Keratinocyte (primary cell): Measurements from ENCODE around the gene SAMD8. TPM values are rescaled to one million over a fixed set of nuclear protein-coding genes. Genes with fewer than 3 reads are reported as not detected.

ENCODE experiments used
- DNase-seq: peaks from one replicate; pipeline ENCODE4 v3.0.0-alpha.2; 2011; ENCODE audit warnings: low read depth, missing footprints, low spot score
- FAIRE-seq: peaks from 2 replicates; lab custom pipeline; 2011; peaks lifted over from hg19 to GRCh38; lab: Jason Lieb, UNC
- H2AFZ ChIP-seq: 2 replicates; pipeline ENCODE4 v1.6.0; 2012; ENCODE audit warnings: low read length, control low read depth, inconsistent platforms; ENCODE audit not compliant: control insufficient read depth
- H3K27ac ChIP-seq: 2 replicates; pipeline ENCODE4 v1.5.1; 2011; ENCODE audit warnings: low read length; ENCODE audit not compliant: control insufficient read depth, insufficient read depth
- H3K27me3 ChIP-seq: 3 replicates; pipeline ENCODE4 v1.6.0; 2011; ENCODE audit warnings: low read length; ENCODE audit not compliant: control insufficient read depth, insufficient read depth; ENCODE audit errors: extremely low read depth
- H3K36me3 ChIP-seq, 2 experiments: 2 replicates in 1 of 2; 3 replicates in 1 of 2; pipeline ENCODE4 v1.5.1; 2011; ENCODE audit warnings: low read length in 2 of 2, mild to moderate bottlenecking in 1 of 2; ENCODE audit not compliant: control insufficient read depth in 2 of 2, insufficient read depth in 2 of 2; ENCODE audit errors: extremely low read depth in 1 of 2
- H3K4me1 ChIP-seq: 3 replicates; pipeline ENCODE4 v1.5.1; 2011; ENCODE audit warnings: low read length; ENCODE audit not compliant: control insufficient read depth, insufficient read depth; ENCODE audit errors: extremely low read depth
- H3K4me2 ChIP-seq: 3 replicates; pipeline ENCODE4 v1.6.0; 2011; ENCODE audit warnings: low read depth, low read length; ENCODE audit not compliant: control insufficient read depth, insufficient read depth; ENCODE audit errors: extremely low read depth
- H3K4me3 ChIP-seq, 3 experiments: fragments of 200-600 bp in 1 of 3; sonication (generic) in 1 of 3; 2 replicates in 2 of 3; 3 replicates in 1 of 3; pipeline ENCODE4 v1.5.1; 2011 to 2016; ENCODE audit warnings: low read length in 3 of 3, mild to moderate bottlenecking in 3 of 3, control low read depth in 2 of 3, inconsistent platforms in 1 of 3, low read depth in 1 of 3, mixed read lengths in 1 of 3, mixed run types in 1 of 3, moderate library complexity in 1 of 3; ENCODE audit not compliant: control insufficient read depth in 2 of 3, insufficient read depth in 2 of 3; ENCODE audit errors: extremely low read depth in 1 of 3
- H3K79me2 ChIP-seq: 2 replicates; pipeline ENCODE4 v1.6.0; 2012; ENCODE audit warnings: low read length; ENCODE audit not compliant: control insufficient read depth, insufficient read depth
- H3K9ac ChIP-seq: 3 replicates; pipeline ENCODE4 v1.6.0; 2011; ENCODE audit warnings: low read length; ENCODE audit not compliant: control insufficient read depth, insufficient read depth; ENCODE audit errors: extremely low read depth
- H3K9me1 ChIP-seq: 3 replicates; pipeline ENCODE4 v1.6.0; 2011; ENCODE audit warnings: low read length; ENCODE audit not compliant: control insufficient read depth, insufficient read depth; ENCODE audit errors: extremely low read depth
- H3K9me3 ChIP-seq: 2 replicates; pipeline ENCODE4 v1.5.1; 2012; ENCODE audit warnings: low read depth, low read length; ENCODE audit not compliant: control insufficient read depth
- H4K20me1 ChIP-seq: 3 replicates; pipeline ENCODE4 v1.6.0; 2011; ENCODE audit warnings: low read length; ENCODE audit not compliant: control insufficient read depth, insufficient read depth; ENCODE audit errors: extremely low read depth
- EZH2 ChIP-seq: IDR thresholded peaks from one replicate; pipeline ENCODE4 v1.6.1; 2012; ENCODE audit warnings: inconsistent platforms, mild to moderate bottlenecking, low read length, moderate library complexity
- dilution Hi-C: fragments of 300-500 bp; cut with MboI; formaldehyde crosslinking; loops from one replicate; pipeline ENCODE4 v1.7.0; 2020; ENCODE audit warnings: low sequenced_read_pairs; ENCODE audit not compliant: extremely low pct_ligation_motif_present
- polyA plus RNA-seq, 5 experiments: library from polyadenylated mRNA; depleted of rRNA in 3 of 5; stranded (reverse) in 3 of 5; stranded (forward) in 1 of 5; unstranded in 1 of 5; fragments of >200 nt; gene quantifications; 1 replicate in 1 of 5; 2 replicates in 3 of 5; 3 replicates in 1 of 5; pipeline versions ENCODE4 v1.2.1 to v1.2.3, GENCODE V29; 2011 to 2012; ENCODE audit warnings: missing spikeins in 2 of 5, low read depth in 1 of 5, low replicate concordance in 1 of 5
- TF ChIP-seq, protein P1 (sequence below), 3 experiments: IDR thresholded peaks in 1 of 3; conservative IDR thresholded peaks in 1 of 3; optimal IDR thresholded peaks in 1 of 3; 2 replicates in 2 of 3; 3 replicates in 1 of 3; pipeline versions ENCODE3 to v1.5.1; 2011; ENCODE audit warnings: low read length in 3 of 3, mild to moderate bottlenecking in 3 of 3, moderate library complexity in 2 of 3, control low read depth in 1 of 3, inconsistent platforms in 1 of 3; ENCODE audit not compliant: insufficient read depth in 2 of 3; ENCODE audit errors: extremely low read depth in 1 of 3

The SAMD8 gene
- polyA plus RNA-seq, 1 donor (not counting 4 experiments of a cell fraction or from before 2014, with no cell fraction given) = 31.7 TPM

DNA sequence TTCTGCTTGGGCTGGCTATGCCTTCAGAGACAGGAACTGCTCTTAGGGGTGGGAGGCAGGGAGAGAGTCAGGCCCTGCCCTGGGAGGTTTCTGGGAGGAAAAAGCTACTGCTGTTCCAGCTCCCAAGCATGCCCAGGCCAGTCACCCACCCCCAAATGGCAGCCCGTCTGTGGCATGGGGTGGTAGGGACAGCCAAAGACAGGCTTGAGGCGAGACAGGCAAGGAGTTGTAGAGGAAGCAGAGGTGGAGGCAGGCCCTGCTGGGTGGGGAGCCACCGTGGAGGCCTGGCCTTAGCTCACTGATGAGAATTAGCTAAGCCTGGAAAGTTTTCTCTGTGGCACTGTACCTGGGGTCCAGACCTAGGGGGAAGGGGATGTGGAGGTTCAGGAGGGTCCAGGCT, 6.6 kb upstream of the SAMD8 start:
- DNase-seq (no peak), FAIRE-seq (no peak)
- H3K4me1 ChIP-seq = peaks cover 32% of the 10 kb centered on the region
- no peaks in the 10 kb centered on the region for H3K27me3 ChIP-seq
- H3K9me3 ChIP-seq = no peaks in the 10 kb centered on the region
- H3K27ac ChIP-seq = no peak overlapping the region
- peak overlapping the region; percentile 87 for H2AFZ ChIP-seq
- H4K20me1 ChIP-seq = no peaks in the 10 kb centered on the region
- no peaks in the 10 kb centered on the region for H3K36me3 ChIP-seq
- TF ChIP-seq, protein P1, sequence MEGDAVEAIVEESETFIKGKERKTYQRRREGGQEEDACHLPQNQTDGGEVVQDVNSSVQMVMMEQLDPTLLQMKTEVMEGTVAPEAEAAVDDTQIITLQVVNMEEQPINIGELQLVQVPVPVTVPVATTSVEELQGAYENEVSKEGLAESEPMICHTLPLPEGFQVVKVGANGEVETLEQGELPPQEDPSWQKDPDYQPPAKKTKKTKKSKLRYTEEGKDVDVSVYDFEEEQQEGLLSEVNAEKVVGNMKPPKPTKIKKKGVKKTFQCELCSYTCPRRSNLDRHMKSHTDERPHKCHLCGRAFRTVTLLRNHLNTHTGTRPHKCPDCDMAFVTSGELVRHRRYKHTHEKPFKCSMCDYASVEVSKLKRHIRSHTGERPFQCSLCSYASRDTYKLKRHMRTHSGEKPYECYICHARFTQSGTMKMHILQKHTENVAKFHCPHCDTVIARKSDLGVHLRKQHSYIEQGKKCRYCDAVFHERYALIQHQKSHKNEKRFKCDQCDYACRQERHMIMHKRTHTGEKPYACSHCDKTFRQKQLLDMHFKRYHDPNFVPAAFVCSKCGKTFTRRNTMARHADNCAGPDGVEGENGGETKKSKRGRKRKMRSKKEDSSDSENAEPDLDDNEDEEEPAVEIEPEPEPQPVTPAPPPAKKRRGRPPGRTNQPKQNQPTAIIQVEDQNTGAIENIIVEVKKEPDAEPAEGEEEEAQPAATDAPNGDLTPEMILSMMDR (optimal IDR thresholded peaks at IDR 0.05 in 1 of 3, IDR thresholded peaks at IDR 0.05 in 1 of 3, conservative IDR thresholded peaks at IDR 0.05 in 1 of 3; ENCODE audit: extremely low read depth in 1 of 3, insufficient read depth in 2 of 3, low read length in 3 of 3) = no peak
- no peak for TF ChIP-seq EZH2
- H3K9ac ChIP-seq = no peak overlapping the region
- no peaks in the 10 kb centered on the region for H3K9me1 ChIP-seq
- dilution Hi-C loops = no loop called here
- no peak overlapping the region for H3K4me2 ChIP-seq
- H3K4me3 ChIP-seq = no peak overlapping the region
- H3K79me2 ChIP-seq = no peaks in the 10 kb centered on the region

DNA sequence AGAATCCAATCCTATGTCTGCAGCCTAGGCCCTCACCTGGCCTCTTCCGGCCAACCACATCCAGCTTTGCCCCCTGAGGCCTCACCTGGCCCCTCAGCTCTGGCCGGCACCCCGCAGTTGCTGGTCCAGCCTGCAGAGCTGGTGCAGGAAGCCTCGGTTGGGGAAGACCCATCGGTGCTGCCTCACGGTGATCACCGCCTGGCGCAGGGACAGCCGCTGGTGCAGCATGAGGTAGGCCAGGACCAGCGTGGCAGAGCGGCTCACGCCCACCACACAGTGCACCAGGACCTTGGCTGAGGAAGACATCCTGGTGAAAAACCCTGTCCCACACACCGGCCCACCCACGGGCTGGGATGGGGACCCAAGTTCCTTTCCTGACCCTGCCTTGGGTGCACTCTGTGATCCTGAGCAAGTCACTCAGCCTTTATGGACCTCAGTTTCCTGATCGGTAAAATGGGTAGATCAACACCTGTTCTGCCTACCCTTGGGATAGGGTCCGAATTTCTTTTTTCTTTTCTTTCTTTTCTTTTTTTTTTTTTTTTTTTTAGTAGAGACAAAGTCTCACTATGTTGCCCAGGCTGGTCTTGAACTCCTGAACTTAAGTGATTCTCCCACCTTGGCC, 5.8 kb upstream of the SAMD8 start:
- Histone ChIP-seq H3K4me3 (no peak overlapping the region), H3K9ac (no peak overlapping the region), H3K79me2 (no peaks in the 10 kb centered on the region), H2AFZ (no peak overlapping the region), H3K9me1 (no peaks in the 10 kb centered on the region), H3K9me3 (no peaks in the 10 kb centered on the region), H3K4me1 (peaks cover 32% of the 10 kb centered on the region), H3K4me2 (no peak overlapping the region), H3K36me3 (no peaks in the 10 kb centered on the region), H4K20me1 (no peaks in the 10 kb centered on the region), H3K27me3 (no peaks in the 10 kb centered on the region), H3K27ac (no peak overlapping the region)
- FAIRE-seq = no peak
- DNase-seq = no peak
- TF ChIP-seq, protein P1 (optimal IDR thresholded peaks at IDR 0.05 in 1 of 3, IDR thresholded peaks at IDR 0.05 in 1 of 3, conservative IDR thresholded peaks at IDR 0.05 in 1 of 3; ENCODE audit: extremely low read depth in 1 of 3, insufficient read depth in 2 of 3, low read length in 3 of 3) = no peak
- TF ChIP-seq EZH2 = no peak
- dilution Hi-C loops = no loop called here
